Measurements from ENCODE around the gene NUB1.
A peak's percentile ranks its signal among the peaks of the same experiment; 100 is the strongest.
"Not testable (repeated sequence)": the region's sequence is repeated elsewhere in the genome, so short reads cannot be mapped to it uniquely, and the experiment has no call there.

The NUB1 gene

GRCh38 chr7:151341357-151342101 lies at the start of gene NUB1:
NUB1 (plus strand) TSS chr7:151341812; CDS start chr7:151345350, 3,538 bp downstream.
- DNase-seq (ENCODE audit: low read depth) = peak; percentile 76

- DNase-seq (ENCODE audit: low read depth) = no peak
These were observed 48.8 kb upstream of the NUB1 start for GRCh38 chr7:151292850-151293249.

GRCh38 chr7:151296202-151296992 lies 45.2 kb upstream of the NUB1 start:
- no peak for DNase-seq (ENCODE audit: low read depth)

- DNase-seq (ENCODE audit: low read depth) = no peak
These were observed 42.8 kb upstream of the NUB1 start for GRCh38 chr7:151298765-151299164.

GRCh38 chr7:151299530-151299929 lies 42.1 kb upstream of the NUB1 start:
- no peak for DNase-seq (ENCODE audit: low read depth)

- DNase-seq (ENCODE audit: low read depth) = no peak
These were observed 41.5 kb upstream of the NUB1 start for GRCh38 chr7:151299940-151300645.

- no peak for DNase-seq (ENCODE audit: low read depth)
These were observed 39.8 kb upstream of the NUB1 start for GRCh38 chr7:151301471-151302462.

- DNase-seq (ENCODE audit: low read depth) = not testable (repeated sequence)
These were observed 37.4 kb upstream of the NUB1 start for GRCh38 chr7:151304251-151304650.

- DNase-seq (ENCODE audit: low read depth) = no peak
These were observed 36.8 kb upstream of the NUB1 start for GRCh38 chr7:151304856-151305255.

GRCh38 chr7:151306374-151306773 lies 35.2 kb upstream of the NUB1 start:
- no peak for DNase-seq (ENCODE audit: low read depth)

GRCh38 chr7:151306860-151307259 lies 34.8 kb upstream of the NUB1 start:
- DNase-seq (ENCODE audit: low read depth) = no peak

GRCh38 chr7:151307536-151307935 lies 34.1 kb upstream of the NUB1 start:
- no peak for DNase-seq (ENCODE audit: low read depth)

GRCh38 chr7:151308256-151308655 lies 33.4 kb upstream of the NUB1 start:
- no peak for DNase-seq (ENCODE audit: low read depth)

- DNase-seq (ENCODE audit: low read depth) = no peak
These were observed 32.8 kb upstream of the NUB1 start for GRCh38 chr7:151308791-151309190.

GRCh38 chr7:151309311-151309710 lies 32.3 kb upstream of the NUB1 start:
- no peak for DNase-seq (ENCODE audit: low read depth)

- DNase-seq (ENCODE audit: low read depth) = no peak
These were observed 31.0 kb upstream of the NUB1 start for GRCh38 chr7:151310578-151310977.

GRCh38 chr7:151311294-151311864 lies 30.2 kb upstream of the NUB1 start:
- no peak for DNase-seq (ENCODE audit: low read depth)

- no peak for DNase-seq (ENCODE audit: low read depth)
These were observed 29.3 kb upstream of the NUB1 start for GRCh38 chr7:151312356-151312755.

GRCh38 chr7:151312831-151313809 lies 28.5 kb upstream of the NUB1 start:
- DNase-seq (ENCODE audit: low read depth) = no peak

GRCh38 chr7:151313857-151314256 lies 27.8 kb upstream of the NUB1 start:
- DNase-seq (ENCODE audit: low read depth) = no peak

Data from fibroblast of gingiva (primary cell).